Right forelimb (tissue), 1 donor: ENCODE data around the gene GRIN1.

ENCODE experiments used
- DNase-seq: peaks from one replicate; pipeline ENCODE4 v3.0.0-alpha.2; 2018

GRIN1 gene

GRCh38 chr9:137138722-137139467 lies at the start of gene GRIN1:
TSS of gene GRIN1 (plus strand) at chr9:137139154. CDS start at chr9:137139487, 333 bp downstream.
- peak; percentile 70 for DNase-seq

GRCh38 chr9:137089232-137089947 lies 49.6 kb upstream of the GRIN1 start:
- no peak for DNase-seq

- DNase-seq = no peak
These were observed 43.1 kb upstream of the GRIN1 start for GRCh38 chr9:137095664-137096517.

GRCh38 chr9:137096785-137097546 lies 42.0 kb upstream of the GRIN1 start:
- no peak for DNase-seq

- DNase-seq = no peak
These were observed 41.0 kb upstream of the GRIN1 start for GRCh38 chr9:137097761-137098462.

- DNase-seq = no peak
These were observed 39.7 kb upstream of the GRIN1 start for GRCh38 chr9:137099231-137099630.

- no peak for DNase-seq
These were observed 35.6 kb upstream of the GRIN1 start for GRCh38 chr9:137103206-137103999.

GRCh38 chr9:137105814-137106661 lies 32.9 kb upstream of the GRIN1 start:
- no peak for DNase-seq

GRCh38 chr9:137106662-137107250 lies 32.2 kb upstream of the GRIN1 start:
- no peak for DNase-seq

GRCh38 chr9:137107312-137107921 lies 31.5 kb upstream of the GRIN1 start:
- no peak for DNase-seq

- no peak for DNase-seq
These were observed 31.0 kb upstream of the GRIN1 start for GRCh38 chr9:137107982-137108381.

- DNase-seq = no peak
These were observed 30.2 kb upstream of the GRIN1 start for GRCh38 chr9:137108608-137109249.

- DNase-seq = no peak
These were observed 29.5 kb upstream of the GRIN1 start for GRCh38 chr9:137109250-137110146.

- DNase-seq = no peak
These were observed 28.6 kb upstream of the GRIN1 start for GRCh38 chr9:137110147-137110910.

GRCh38 chr9:137110911-137111787 lies 27.8 kb upstream of the GRIN1 start:
- DNase-seq = no peak
